RPMI7951 (cell line): Measurements from ENCODE around the gene PIK3AP1. TPM values are rescaled to one million over a fixed set of nuclear protein-coding genes. Genes with fewer than 3 reads are reported as not detected.

Source experiments
- DNase-seq: peaks from one replicate; pipeline ENCODE4 v3.0.0-alpha.2; 2012; ENCODE audit warnings: low read depth
- total RNA-seq: library from RNA; depleted of rRNA; stranded (reverse); fragments of >200 nt; shearing (Covaris generic); gene quantifications from 2 replicates; pipeline ENCODE4 v1.2.3, GENCODE V29; 2014

Gene PIK3AP1
- total RNA-seq, 1 experiment from 2014 or later = not detected

- no peak for DNase-seq
These were observed 75.1 kb downstream of the PIK3AP1 start for GRCh38 chr10:96645191-96645721.

- no peak for DNase-seq
These were observed 76.4 kb downstream of the PIK3AP1 start for GRCh38 chr10:96643920-96644319.

DNA sequence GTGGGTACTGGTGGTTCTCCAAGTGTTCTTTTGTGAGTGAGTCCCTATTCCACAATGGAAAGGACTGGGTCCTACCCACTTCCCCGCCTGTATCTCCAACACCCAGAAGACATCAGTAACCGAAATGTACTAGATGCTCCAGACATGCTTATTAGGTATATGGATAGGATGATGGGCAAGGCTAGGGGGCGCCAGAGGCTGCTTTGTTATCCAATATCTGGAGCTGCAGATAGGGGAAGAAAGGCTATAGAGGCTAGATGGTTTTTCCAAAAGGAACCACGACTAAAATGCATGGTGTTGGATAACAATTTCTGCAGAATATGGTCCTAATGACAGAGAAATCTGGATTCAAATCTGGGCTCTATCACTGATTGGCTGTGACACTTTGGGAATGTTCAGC is 77.3 kb downstream of the PIK3AP1 start:
- peak; percentile 12 for DNase-seq

DNA sequence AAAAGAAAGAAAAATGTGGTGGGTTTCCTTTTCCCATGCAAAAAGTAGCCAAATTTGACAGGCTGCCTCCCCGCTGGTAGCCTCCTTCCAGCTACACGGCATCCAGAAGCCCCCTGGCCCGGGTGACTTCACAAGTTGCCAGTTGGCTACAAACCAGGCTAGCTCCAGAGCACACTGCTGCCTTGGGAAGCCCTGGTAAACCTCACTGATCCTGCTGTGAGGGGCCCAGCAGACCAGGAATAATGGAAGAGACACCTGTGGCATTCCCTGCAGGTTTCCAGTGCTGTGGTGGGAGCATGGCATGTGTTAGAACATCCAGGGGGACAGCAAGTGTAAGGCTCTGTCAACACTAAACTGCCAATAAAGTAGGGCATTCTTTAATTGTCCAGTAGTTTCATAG is 77.8 kb downstream of the PIK3AP1 start:
- DNase-seq = no peak

- DNase-seq = no peak
These were observed 78.7 kb downstream of the PIK3AP1 start for GRCh38 chr10:96641396-96642295.

GRCh38 chr10:96639899-96640298 is 80.4 kb downstream of the PIK3AP1 start:
- DNase-seq = no peak

- no peak for DNase-seq
These were observed 81.6 kb downstream of the PIK3AP1 start for GRCh38 chr10:96638696-96639095.

DNA sequence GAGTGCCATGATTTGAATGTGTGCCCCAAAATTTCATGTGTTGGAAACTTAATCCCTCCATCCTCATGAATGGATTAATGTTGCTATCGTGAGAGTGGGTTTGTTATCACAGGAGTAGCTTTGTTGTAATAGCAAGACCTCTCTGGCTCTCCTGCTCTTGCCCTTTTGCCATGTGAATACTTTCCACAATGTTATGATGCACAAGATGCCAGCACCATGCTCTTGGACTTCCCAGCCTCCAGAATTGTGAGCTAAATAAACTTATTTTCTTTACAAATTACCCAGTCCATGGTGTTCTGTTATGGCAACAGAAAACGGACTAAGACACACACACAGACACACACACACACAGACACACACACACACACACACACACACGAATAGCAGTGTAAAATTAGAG is 82.2 kb downstream of the PIK3AP1 start:
- DNase-seq = no peak

DNA sequence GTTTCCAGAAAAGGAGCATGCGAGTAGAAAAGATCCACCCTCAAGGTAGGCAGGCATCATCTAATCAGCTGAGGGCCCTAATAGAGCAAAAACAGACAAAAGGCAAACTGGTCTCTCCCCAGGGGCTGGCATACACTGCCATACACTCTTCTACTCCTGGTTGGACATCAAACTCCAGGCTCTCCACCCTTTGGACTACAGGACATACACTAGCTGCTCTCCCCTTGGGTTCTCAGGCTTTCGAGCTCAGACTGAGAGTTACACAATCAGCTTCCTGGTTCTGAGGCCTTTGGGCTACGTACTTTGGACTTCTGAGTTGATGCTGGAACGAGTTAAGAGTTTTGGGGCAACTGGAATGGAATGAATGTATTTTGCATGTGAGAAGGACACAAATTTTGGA is 82.6 kb downstream of the PIK3AP1 start:
- DNase-seq = no peak

DNA sequence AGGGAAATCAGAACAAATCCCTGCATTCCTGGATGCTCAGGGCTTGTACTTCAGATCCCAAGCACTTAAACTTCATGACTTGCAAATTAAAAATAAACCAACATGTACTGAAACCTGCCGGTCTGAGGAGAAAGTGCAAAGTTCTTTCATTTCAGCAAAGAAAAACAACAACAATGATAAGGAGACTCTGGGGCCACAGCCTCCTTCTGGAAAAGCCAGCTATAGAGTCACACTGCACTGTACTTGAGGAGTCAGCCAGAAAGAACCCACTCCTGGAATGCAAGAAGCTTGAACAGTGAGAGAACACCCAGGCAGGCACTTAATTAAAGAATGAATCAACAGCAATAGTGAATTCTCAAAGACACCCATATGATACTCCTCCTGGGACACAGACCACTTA is 83.8 kb downstream of the PIK3AP1 start:
- no peak for DNase-seq

- DNase-seq = no peak
These were observed 87.2 kb downstream of the PIK3AP1 start for GRCh38 chr10:96632974-96633710.

- no peak for DNase-seq
These were observed 93.0 kb downstream of the PIK3AP1 start for GRCh38 chr10:96627292-96627691.

DNA sequence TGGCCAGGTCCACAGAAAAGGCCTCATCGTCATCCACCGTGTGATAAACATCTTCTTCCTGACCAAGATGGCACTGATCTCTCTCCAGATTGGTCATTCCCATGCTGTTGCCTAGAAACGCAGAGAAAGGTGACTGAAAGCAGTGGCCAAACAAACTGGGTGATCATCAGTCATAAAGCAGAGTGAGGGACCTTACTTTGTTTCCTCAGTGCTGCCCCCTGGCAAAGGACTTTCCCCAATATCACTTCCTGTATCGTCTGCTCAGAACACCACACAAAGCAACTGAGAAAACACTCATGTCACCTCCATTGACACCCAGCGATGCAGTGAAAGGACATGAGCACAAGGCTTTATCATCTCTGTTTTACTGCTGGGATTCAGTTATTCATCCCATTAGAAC is 93.5 kb downstream of the PIK3AP1 start:
- peak; percentile 10 for DNase-seq

GRCh38 chr10:96625173-96625572 is 95.1 kb downstream of the PIK3AP1 start:
- DNase-seq = no peak

DNA sequence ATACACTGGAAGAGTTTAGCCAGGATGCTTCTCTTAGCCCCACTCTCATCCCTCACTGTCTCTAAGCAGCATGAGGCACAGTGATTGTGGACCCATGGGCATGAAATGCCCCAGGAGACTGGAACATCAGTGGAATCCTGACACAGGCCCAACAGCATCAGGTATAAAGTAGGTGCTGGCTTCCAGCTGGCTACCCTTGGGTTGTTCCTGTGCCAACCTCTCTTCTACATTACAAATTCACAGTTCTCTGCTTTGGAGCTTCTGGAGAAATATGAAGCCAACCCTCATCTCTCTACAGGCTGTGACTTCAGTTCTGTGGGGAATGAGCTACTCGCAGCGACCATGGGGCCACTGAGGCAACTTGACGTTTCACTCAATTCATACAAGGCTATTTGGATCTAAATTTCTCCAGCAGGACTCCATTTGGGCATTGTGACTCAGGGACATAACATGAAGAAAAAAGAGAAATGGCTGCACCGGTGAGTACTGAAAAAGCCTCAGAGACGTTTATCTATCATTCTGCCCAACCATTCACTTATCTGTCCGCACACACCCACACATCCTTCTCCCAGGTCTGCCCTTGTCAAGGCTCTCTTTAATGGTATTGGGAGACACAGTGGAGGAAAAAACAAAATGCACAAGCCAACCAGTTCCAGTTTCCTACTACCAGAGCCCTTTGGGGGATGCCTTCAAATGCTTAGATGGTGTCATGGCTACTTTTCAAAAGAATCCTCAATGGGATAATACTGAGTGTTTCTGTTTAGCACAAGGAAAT is 98.1 kb downstream of the PIK3AP1 start:
- DNase-seq = no peak

- no peak for DNase-seq
These were observed 100.2 kb downstream of the PIK3AP1 start for GRCh38 chr10:96619796-96620773.

DNA sequence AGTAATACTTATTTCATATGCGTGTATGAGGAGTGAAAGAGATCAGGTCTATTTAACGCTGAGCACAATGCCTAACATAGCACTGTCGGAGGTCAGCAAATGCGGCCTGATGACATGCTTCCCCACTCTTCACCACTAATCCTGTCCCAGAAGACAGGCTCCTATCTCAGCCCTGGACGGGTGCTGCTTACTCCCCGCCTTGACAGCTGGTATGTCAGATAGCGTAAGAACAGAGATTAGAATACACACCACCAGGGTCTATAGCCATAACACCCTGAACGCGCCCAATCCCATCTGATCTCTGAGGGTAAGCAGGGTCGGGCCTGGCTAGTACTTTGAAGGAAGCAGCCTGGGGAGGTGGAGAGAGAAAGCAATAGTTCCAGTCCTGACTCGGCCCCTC is 101.2 kb downstream of the PIK3AP1 start:
- no peak for DNase-seq

- DNase-seq = no peak
These were observed 101.7 kb downstream of the PIK3AP1 start for GRCh38 chr10:96618653-96619052.

DNA sequence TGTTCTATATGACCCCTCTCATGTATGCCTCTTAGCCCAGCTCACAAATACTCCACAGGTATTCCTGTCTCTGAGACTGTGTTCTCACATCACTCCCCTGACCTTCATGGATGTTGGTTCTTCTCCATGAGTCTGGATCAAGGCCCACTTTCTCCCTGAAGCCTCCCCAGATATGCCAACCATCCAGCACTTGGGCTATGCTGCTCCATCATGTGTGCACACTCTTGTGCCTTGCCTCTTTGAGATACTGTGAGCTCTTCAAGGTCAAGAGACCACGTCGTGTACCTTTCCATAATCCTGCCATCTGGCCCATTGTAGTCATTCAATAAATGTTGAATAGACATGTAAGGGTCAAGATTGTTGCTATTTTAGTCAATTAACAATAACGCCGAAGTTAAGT is 103.4 kb downstream of the PIK3AP1 start:
- DNase-seq = no peak

GRCh38 chr10:96614515-96614914 is 105.8 kb downstream of the PIK3AP1 start:
- DNase-seq = peak; percentile 95

DNA sequence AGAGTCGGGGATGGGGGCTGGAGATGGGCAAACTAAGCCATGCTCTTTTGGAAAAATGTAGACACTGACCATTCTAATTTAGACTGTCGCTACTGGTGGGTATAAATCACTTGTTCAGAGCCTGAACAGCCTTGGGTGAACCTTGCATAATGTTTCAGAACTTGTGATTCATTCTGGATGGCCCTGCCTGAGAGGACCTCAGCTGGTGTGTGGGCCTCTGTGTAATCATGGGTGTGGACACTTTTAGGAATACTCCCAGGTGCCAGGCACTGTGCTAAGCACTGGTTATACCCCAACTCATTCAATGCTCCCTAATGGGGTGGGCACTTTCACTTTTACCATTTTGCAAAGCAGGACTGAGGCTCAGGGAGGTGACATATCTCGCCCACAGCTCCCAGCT is 106.7 kb downstream of the PIK3AP1 start:
- peak; percentile 19 for DNase-seq
